HG03103 (cell line): ENCODE measurements around the gene TSR2.
"Not testable (repeated sequence)": the region's sequence is repeated elsewhere in the genome, so short reads cannot be mapped to it uniquely, and the experiment has no call there.

Experiments
- ATAC-seq: cut with Tn5 transposase; IDR thresholded peaks from one replicate; pipeline ENCODE4 v1.9.1; 2021; ENCODE audit warnings: low read depth; ENCODE audit not compliant: unreplicated experiment

TSR2 gene

GRCh38 chrX:54470054-54470760 lies 30.0 kb downstream of the TSR2 start:
- no peak for ATAC-seq

GRCh38 chrX:54473993-54474859 lies 34.0 kb downstream of the TSR2 start:
- no peak for ATAC-seq

- no peak for ATAC-seq
Observed at GRCh38 chrX:54479136-54480111, 39.2 kb downstream of the TSR2 start.

DNA sequence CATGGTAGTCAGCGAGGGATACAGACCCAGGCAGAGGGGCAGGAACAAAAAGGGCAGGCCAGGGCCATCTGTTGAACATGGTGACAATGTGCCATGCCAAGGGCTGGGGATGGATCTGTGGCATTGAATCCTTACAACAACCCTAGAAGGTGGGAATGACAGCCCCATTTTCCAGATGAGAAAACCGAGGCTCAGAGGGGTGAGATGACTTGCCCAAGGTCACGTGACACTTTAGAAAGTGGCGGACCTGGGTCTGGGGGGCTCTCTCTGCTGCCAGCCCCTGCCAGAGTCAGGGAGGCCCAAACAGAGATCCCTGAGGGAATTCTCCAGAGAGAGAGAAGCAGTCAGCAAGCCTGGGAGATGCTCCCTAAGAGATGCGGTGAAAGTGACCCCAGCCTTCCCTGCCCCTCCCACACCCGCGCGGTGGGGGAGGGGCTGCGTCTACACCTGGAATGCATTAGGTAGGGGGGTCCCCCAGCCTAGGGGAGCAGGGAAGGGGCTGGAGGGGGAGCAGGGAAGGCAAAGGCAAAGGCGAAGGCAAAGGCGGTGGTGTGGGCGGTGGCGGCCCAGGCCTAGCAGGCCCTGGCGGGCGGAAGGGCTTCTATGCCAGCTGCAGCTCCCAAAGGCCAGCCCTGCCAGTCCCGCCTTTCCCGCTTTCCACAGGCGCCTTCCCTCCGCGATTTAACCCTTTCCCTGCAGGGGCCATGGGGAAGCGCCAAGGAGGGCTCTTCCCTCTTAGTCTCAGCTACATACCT lies 42.8 kb downstream of the TSR2 start:
- ATAC-seq, result no peak

GRCh38 chrX:54483946-54484345 lies 43.7 kb downstream of the TSR2 start:
- no peak for ATAC-seq

GRCh38 chrX:54484666-54485065 lies 44.5 kb downstream of the TSR2 start:
- ATAC-seq, result no peak

DNA sequence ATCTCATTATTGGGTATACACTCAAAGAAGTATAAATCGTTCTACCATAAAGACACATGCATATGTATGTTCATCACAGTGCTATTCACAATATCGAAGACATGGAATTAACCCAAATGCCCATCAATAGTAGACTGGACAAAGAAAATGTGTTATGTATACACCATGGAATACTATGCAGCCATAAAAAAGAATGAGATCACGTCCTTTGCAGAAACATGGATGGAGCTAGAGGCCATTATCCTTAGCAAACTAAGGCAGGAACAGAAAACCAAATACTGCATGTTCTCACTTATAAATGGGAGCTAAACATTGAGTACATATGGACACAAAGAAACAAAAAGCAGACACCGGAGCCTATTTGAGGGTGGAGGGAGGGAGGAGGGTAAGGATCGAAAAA lies 49.6 kb downstream of the TSR2 start:
- not testable (repeated sequence) for ATAC-seq

GRCh38 chrX:54492340-54492739 lies 52.1 kb downstream of the TSR2 start:
- ATAC-seq, result no peak

DNA sequence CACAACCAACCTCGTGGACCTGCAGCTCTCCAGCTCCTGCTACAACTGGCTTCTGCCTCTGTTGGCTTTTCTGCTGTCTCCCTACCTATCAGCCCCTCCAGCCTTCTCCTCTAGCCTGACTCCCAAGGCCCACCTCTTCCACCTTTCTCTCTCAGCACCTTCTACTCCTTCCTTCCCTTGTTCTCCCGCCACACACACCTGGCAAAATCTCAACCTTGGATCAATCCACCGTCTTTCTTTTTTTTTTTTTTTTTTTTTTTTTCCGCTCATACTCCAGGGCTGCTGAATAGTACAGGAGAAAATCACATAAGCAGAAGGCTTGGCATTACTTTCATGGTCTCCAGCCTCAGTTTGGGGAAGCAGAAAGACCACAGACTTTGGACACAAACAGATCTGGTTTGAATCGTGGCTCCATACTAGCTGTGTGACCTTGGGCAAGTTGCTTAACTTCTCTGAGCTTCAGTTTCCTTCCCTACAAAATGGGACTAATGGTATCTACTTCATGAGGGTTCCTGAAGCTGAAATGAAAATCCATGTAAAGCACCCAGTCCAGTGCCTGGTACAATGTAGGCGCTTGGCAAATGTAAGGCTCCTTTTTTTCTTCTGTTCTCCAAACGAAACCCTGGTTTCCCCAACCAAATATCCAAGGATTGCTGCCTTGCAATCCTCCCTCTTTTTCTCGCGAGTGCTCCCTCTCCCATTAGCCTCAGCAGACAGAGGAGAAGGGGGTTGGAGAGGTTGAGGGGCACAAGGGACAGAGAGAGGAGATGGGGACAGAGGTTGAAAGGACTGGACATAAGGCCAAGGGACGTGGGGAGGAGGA lies 54.2 kb downstream of the TSR2 start:
- ATAC-seq, result no peak
